ENCODE measurements around the gene TMEM134.

- no peak for TF ChIP-seq GATA2 (IDR thresholded peaks at IDR 0.05; ENCODE audit: low read depth, low read length)
- no peak for TF ChIP-seq GATA3 (IDR thresholded peaks at IDR 0.05; ENCODE audit: low read depth, low read length)
These were observed 34.6 kb downstream of the TMEM134 start for GRCh38 chr11:67434395-67434881.

All from SH-SY5Y (cell line).